Activated CD4-positive, CD25-positive, alpha-beta regulatory T cell (primary cell): ENCODE results near the gene CCDC169.
"Not testable (repeated sequence)": the region's sequence is repeated elsewhere in the genome, so short reads cannot be mapped to it uniquely, and the experiment has no call there.

ENCODE experiments used
- DNase-seq, 4 experiments: peaks; one replicate each; lab custom pipeline; 2025; lab: John Stamatoyannopoulos, UW

CCDC169 gene

DNA sequence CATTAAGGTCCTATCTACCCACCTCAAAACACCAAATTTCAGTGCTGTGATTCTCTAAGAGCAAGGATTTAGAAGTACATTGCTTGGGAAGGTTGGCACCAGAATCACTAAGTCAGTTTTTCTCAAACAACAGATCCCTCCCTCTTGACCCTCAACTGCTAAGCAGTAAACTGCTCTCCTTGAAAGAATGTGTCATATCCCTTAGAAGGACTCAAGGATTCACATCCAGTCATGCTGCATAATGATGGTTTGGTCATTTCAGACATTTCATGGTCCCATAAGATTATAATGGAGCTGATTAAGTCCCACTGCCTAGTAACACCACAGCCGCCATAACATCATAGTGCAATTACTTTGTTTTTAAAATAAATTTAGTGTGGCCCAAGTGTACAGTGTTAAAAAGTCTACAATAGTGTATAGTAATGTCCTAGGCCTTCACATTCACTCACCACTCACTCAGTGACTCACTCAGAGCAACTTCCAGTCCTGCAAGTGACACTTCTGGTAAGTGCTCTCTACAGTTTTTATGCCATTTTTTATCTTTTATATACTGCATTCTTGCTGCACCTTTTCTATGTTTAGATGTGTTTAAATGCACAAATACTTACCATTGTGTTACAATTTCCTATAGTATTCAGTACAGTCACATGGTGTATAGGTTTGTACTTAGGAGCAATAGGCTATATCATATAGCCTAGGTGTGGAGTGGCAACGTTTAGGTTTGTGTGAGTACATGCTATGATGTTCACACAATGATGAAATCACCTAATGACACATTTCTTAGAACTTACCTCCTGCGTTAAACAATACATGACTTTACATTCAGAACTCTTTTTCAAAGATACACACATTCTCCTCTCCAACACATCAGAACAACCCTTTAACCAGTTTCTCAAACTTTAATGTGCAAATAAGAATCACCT is 15.7 kb upstream of the CCDC169 start:
- DNase-seq, result no peak

DNA sequence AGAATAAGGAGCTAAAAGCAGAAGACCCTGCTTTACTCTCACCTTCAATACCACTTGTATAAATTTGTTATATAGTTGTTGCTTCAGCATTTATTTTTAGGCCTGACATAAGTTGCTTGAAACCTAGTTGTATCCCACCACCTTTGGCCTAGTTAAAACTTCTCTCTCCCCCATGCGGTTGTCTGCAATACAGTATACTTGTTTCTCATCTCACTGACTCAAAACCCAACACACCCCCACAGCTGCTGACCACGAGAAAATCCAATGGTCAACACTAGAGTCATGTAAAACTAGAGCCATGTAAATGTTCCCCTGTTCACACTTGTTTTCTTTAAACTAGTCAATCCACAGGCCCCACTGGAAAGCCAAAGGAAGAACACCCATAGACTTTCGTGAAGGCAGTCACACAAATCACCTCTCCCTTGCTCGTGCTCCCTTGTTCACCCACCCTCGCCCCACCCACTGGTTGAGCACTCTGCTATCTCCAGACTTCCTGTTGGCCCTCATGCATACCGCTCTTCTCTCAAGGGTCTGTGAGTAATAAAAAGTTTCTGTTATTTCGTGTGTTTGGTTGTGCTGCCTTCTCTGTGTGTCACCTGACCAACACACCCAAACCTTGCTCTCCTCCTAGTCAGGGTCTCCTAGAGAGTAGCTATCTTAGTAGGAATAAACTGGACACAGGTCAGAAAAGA is 12.9 kb upstream of the CCDC169 start:
- no peak for DNase-seq

DNA sequence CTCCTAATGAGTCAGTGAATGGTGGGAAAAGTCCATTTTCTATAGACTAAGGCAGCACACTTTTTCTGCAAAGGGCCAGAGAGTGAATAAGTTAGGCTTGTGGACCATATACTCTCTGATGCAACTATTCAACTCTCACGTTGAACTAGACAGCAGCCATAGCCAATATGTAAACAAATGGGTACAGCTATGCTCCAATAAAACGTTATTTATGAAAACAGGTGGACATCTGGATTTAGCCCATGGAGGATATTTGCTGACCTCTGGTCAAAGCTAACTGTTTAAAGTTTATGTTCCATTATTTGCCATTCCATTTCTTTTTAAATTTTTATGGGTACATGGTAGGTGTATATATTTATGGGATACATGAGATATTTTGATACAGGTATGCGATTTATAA is 4.7 kb upstream of the CCDC169 start:
- no peak for DNase-seq

DNA sequence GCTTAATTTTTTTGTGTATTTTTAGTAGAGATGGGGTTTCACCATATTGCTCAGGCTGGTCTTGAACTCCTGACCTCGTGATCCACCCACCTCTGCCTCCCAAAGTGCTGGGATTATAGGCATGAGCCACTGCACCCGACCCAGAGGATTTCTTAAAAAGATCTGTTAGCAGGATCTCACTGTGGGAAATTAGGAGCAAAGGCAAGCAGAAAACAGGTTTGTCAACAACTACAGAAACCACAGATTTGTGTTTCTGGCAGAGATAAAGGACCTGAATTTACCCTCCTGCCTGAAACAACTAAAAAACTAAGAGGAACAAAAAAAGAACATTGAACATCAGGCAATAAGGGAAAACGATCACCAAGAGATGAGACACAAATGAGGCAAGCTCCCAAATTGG is 1.9 kb upstream of the CCDC169 start:
- not testable (repeated sequence) for DNase-seq

DNA sequence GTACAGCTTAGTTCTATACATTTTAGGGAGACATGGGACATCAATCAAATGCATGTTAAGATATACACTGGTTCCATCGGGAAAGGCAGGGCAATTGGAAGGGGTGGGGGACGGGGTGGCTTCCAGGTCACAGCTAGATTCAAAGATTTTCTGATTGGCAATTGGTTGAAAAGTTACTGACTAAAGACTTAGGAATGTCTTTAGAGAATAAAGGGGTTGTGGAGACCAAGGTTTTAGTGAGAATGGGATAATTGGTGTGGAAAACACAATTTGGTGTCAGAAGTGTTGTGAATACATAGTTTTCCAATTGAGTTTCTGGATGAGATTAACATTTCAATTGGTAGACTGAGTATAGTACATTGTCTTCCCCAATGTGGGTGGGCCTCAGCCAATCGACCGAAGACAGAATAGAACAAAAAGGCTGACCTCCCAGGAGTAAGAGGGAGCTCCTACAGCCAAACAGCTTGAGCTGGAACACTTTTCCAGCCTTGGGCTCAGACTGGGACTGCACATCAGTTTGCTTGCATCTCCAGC is 988 bp upstream of the CCDC169 start:
- DNase-seq, result no peak

DNA sequence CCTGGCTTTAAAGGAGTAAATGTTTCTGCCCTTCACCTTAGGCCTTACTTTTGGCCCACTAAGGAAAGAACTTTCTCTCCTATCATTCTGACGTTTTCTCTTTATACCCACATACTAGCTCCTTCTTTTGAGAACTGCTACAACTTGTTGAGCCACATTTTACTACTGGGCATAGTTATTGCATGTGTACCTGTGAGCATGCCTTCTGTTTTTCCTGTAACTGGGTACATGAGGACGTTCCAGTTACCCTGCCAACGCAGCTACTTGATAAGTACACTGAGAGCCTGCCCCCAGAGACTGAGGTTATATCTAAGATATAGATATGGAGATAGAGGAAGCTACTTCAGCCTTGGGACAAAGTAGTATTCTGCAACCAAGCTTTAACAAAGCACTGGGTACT is 3.5 kb downstream of the CCDC169 start:
- no peak for DNase-seq

DNA sequence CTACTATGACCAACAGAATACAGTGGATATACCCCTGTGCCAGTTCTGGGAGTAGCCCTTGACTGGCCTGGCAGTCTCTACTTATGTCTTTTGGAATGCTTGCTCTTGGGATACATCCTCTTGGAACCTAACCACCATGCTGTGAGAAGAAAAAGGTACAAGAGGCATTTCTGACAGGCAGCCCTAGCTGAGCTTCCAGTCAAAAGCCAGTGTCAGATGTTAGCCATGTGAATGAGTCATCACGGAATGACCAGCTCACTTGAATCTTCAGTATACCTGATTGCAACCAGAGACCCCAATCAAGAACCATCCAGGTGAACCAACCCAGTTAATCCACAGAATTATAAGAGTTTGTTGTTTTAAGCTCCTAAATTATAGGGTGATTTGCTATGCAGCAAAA is 4.1 kb downstream of the CCDC169 start:
- no peak for DNase-seq

DNA sequence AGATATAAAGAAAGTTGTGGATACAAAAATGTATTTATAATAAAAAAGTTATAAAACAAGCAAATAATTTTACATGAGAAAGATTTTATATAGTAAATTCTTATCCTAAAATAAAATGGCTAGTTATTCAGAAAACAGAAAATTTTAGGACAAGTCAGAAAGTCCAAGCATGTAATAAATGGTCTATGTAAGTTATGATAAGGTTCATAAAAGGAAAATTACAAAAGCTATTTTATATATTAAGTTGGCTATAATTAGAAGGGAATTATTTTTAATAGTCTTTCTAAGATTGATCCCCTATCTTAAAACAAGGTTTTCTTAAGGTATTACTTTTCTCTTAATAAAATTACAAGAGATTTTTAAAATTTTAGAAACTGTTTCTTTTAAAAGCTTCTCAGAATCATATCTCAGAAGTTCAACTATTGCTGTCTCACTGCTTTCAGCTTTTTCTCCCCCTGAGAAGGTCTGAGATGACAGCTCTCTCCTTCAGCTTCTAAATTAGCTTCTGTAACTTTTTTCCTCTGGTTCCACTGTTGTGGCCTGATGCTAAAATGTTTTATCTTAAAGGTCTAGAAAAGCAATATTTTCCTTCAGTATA is 8.7 kb downstream of the CCDC169 start:
- DNase-seq, result no peak

DNA sequence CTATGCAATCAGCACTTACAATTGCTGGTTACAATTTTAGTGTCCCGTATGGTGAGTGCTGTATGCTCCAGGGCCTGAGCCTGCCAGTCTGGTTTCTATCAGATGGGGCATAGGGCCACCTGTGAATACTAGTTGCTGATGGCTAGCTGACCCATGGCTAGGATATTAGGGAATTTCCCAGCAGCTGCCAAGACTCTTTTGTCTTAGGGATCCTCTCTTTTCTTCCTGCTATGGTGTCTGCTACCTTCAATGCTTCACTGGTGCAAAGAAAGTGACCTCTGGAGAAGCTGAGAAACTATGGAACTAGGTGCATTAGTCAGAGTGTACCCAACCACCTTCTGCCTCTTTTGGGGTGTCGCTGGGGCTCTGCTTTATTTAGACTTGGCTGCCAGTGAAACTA is 11.6 kb downstream of the CCDC169 start:
- no peak for DNase-seq

DNA sequence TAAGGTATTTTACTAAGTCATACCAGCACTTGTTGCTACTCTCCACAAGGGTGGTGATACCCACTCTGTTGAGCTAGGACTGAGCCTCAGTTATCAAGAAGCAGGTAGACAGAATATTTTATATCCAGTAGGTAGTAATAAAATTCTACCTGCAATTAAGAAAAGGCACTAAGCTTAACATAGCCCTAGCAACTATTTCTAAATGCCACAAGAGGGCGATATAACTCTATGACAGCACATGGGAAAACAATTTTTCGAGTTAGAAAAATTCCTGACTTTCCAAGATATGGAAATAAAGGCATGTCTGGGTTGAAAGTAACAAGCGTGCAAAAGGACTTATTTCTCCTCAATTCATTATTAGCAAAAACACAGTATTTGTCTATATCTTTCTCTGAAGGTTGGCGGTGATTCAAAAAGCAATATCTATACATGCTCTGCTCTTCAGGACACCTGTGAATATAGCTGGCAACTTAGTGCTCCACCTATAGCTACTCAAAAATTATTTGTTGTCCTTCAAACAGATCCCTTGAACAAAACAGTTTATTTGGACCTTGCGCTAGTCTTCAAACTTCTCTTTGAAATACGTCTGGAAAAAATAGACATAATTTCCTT is 14.7 kb downstream of the CCDC169 start:
- no peak for DNase-seq

DNA sequence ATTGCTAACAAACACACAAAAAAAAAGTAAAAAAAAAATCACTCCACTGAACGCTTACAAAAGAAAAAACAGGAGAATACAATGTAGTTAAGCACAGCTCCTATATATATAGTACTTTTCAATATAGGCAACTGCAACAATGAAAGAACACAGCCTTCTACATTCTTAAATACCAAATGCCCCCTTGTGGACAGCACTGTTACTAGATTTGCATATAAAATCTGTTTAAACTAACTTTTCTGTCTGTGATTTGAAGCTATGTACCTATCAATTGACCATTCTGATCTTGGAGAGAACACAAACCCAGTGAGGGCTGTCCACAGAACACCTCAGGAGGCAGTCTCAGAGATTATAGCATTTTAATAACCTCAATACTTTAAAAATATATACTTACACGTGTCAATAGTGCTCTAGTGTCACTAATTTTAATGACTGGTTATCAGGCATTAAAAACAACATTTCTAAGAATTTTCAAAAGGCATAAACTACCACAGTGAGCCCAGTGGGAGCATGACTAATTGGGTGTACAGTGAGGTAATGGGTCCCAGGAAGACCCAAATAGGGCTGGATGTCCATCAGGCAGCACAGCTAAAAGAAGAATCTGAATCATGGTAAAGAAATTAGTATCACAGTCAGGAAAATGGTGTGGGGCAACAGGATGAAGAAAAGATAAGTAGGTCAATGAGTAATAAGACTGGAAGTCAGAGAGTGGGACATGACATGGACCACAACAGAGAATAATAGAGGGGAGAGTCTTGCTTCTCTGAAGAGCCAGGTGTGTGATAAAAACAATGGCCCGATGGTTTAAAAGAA is 22.2 kb downstream of the CCDC169 start:
- no peak for DNase-seq

DNA sequence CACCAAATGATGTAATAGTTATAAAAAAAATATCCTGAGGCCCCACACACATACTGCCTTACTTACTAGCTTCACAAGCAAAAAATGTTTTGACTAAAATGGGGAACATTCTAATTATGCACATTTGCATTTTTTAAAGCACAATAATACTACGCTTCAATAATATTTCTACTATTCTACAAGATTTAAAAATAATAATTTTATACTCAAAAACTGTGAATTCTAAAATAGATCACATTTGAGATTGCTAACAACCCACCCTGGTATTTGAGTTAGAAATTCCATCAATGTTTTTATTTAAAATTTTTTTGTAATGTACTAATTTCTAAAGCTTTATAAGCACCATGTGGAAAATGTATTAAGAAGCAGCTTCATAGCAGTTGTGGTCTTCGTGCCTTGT is 24.2 kb downstream of the CCDC169 start:
- no peak for DNase-seq

DNA sequence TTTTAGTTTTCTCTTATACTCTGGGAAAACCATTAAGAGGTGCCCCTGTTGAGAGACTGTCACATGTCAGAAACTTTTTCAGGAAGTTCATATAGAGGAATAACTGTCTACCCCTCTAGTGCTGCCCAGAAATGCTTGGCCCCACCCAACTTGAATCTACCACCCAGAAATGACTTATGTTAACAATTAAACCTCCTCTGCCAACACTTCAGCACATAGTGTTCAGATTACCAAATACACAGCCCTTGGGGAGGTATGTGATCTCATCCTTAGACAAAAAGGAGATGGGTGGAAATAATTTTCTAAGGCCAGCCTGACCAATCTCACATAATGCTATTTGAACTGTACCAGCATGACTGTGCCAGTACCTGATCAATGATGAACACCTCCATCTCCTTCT is 35.6 kb downstream of the CCDC169 start:
- DNase-seq, result no peak

DNA sequence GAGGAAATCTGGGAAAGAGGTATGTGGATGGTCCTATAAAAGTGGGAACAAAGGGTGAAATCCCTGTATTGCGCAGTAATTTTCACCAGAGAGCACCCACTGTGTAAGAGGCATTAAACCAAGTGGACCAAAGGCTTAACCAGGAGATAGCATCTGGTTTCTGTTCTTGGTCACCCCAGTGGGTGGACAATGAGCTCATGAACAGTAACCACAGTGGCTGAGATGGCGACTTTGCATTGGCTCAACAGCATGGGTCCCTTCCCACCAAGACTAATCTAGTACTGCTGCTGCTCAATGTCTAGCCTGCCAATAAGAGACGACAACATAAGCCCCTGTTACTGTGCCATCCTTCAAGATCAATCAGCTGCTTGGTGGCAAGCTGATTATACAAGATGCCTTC is 36.6 kb downstream of the CCDC169 start:
- DNase-seq, result no peak

DNA sequence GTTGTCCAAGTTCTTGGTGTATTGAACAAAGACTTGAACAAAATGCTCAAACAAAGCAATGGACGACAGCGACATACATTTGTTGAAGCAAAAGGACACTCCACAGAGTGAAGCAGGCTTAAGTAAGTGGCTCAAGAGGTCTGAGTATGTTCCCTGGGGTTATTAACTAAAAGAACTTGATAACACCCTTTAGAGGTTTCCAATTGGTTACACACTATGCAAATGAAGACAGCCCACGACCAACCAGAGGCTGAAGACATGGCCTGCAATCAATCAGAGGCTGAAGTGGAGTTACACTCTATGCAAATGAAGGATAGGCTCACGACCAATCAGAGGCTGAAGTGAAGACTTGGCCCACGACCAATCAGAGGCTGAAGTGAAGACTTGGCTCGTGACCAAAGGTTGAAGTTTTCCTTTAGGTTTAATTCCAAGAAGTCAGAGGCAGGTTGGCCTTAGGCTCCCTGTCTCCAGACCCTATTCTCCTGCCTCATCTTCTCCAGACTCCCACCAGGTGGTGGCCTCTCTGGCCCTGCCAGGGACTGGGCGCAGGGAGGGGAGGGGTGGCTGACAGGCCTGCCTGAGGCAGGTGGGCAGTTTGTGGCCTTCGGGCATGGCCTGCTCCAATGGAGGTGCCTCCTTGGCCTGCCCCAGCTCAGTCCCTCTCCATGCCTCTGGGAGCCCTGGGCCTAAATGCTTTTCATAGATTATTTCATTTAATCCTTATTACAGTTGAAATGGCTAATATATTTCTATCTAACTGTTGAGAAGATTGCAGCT is 38.1 kb downstream of the CCDC169 start:
- DNase-seq, result no peak

DNA sequence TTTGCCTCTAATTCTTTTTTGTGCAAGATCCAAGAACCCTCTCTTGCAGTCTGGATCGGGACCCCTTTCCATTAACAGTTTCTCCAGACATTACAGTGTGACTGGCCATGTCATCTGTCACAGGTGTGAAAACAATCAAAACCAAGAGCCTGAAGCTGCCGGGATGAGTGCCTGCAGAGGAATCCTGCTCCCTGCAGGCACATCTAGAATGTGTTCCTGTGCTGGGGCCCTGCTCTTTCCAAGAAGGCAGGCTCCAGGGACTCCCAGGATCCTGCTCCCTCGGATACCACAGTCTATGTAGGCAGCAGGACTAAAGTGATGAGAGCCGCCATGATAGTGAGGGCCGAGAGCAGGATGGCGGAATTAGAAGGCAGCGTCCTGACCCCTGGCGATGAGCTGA is 38.8 kb downstream of the CCDC169 start:
- DNase-seq, result no peak

DNA sequence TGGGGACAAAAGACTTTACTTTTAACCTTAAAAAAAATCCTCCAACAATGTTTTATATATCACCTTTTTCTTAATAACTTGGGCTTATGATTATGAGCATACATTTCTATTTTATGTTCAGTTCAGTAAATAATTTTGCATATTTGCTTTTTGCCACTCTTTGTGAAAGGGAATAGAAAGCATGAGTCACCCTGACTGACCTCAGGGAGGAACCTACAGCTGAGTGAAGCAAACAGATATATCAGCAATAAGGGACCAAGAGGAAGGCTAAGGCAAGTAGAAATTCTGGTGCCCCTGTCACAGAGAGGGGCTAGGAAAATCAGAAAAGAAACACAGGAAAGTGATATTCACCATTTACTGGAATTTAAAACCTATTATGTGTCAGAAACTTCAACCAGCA is 46.1 kb downstream of the CCDC169 start:
- DNase-seq, result no peak

DNA sequence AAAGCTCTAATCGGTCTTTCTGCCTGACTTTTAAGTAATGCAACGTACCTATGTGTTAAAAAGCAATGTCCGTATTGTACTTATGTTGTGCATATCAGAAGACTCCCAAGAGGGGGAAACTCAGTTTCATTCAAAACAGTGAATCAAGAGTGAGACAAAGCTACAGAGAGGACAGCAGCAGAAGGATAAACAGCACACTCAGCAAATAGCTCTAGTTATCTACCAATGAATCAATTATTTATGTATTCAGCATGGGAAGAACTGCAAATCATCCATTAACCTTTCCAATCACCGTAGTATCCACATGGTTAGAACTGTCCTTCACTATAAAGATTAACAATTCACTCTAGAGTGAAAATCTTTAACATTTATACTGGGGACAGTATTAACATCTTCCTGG is 46.6 kb downstream of the CCDC169 start:
- no peak for DNase-seq

DNA sequence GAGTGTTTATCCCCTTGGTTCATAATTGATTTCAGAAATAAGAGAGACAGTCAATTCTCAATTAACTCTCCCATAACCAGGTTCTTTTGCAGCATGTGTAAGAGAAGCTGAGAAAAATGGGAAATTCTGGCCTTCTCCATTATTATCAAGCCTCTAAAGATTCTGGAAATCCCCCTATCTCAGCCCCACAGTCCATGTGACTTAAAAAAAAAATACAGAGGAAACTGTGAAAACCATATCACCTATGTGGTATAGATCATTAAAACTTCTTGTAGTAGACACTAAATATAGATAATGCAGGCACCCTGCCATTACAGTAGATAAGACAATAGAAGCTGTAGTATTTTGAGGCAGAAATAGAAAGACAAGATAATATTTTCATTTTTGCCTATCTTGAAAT is 48.9 kb downstream of the CCDC169 start:
- DNase-seq, result no peak

DNA sequence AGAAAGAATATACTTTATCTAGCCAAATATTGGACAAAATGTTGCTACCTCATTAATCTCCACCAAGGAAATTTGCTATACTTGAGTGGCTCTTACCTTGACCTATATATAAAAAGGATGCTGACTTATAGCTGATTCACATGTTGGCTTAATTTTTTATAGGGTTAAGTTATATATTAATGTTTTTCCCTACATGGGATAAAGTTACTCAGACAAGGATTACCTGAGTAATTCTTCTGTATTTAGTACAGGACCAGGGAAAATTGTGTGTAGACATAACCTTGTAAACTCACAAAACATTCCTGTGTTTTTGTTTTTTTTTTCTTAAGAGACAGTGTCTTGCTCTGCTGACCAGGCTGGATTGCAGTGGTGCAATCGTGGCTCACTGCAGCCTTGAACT is 52.6 kb downstream of the CCDC169 start:
- DNase-seq, result no peak

DNA sequence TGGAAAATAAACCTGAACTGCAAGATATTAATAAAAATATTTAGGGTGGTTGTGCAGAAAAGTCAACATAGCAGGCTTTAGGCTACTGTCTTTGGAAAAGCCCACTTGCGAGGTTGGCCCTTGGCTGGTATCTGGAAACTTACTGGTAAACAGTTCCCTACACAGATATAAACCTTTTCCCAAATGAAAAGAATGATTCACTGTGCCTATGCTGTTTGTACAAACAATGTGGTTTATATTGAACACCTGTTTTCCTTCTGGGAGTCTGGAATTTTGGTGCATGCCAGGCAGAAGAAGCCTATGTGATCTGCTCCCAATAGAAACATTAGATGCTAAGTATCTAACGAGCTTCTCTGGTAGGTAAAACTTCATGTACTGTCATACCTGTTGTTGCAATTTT is 53.5 kb downstream of the CCDC169 start:
- DNase-seq, result no peak
